Upper lobe of left lung (tissue), 6 donors: Measurements from ENCODE around the gene ADGRG1. TPM values are rescaled to one million over a fixed set of nuclear protein-coding genes. Genes with fewer than 3 reads are reported as not detected.

Experiments used
- ATAC-seq, 2 donors: fragments of 200-7000 bp; cut with Tn5 transposase; one replicate each; pipeline ENCODE4 v1.9.1; 2022; ENCODE audit warnings: mild to moderate bottlenecking in 2 of 2, moderate library complexity in 2 of 2; ENCODE audit not compliant: low FRiP score in 2 of 2
- DNase-seq, 2 donors: peaks; one replicate each; pipeline ENCODE4 v3.0.0-alpha.2; 2019 to 2020
- H3K27ac ChIP-seq, 4 donors: fragments of 200-600 bp; sonication (generic); one replicate each; pipeline ENCODE4 v1.5.1; 2016 to 2019
- H3K27me3 ChIP-seq, 4 donors: fragments of 200-600 bp; sonication (generic); one replicate each; pipeline ENCODE4 v1.5.1; 2017 to 2019
- H3K36me3 ChIP-seq, 4 donors: fragments of 200-600 bp; sonication (generic); one replicate each; pipeline ENCODE4 v1.5.1; 2016 to 2019
- H3K4me1 ChIP-seq, 4 donors: fragments of 200-600 bp; sonication (generic); one replicate each; pipeline ENCODE4 v1.5.1; 2018 to 2019
- H3K4me3 ChIP-seq, 4 donors: fragments of 200-600 bp; sonication (generic); one replicate each; pipeline ENCODE4 v1.5.1; 2017 to 2019; ENCODE audit warnings: mild to moderate bottlenecking in 2 of 4, moderate library complexity in 1 of 4
- H3K9me3 ChIP-seq, 4 donors: fragments of 200-600 bp; sonication (generic); one replicate each; pipeline ENCODE4 v1.5.1; 2018 to 2019
- CTCF ChIP-seq, 6 experiments: fragments of 450-650 bp in 4 of 6; fragments of 200-600 bp in 2 of 6; sonication (generic) in 2 of 6; IDR thresholded peaks; one replicate each; pipeline ENCODE4 v1.5.1; 2016 to 2019; ENCODE audit warnings: antibody characterized with exemption in 6 of 6
- EP300 ChIP-seq, 4 donors: sonication (generic); formaldehyde crosslinking; IDR thresholded peaks; one replicate each; pipeline ENCODE4 v1.5.1; 2017; ENCODE audit warnings: antibody characterized with exemption in 4 of 4, control low read depth in 2 of 4
- POLR2A ChIP-seq, 4 donors: fragments of 450-650 bp; IDR thresholded peaks; one replicate each; pipeline ENCODE4 v1.5.1; 2016 to 2017; ENCODE audit warnings: antibody characterized with exemption in 4 of 4, mild to moderate bottlenecking in 2 of 4
- POLR2AphosphoS5 ChIP-seq, 2 donors: sonication (generic); formaldehyde crosslinking; IDR thresholded peaks; one replicate each; pipeline ENCODE4 v1.5.1; 2017; ENCODE audit warnings: antibody characterized with exemption in 2 of 2
- WGBS, 2 donors: methylation state at CpG; one replicate each; pipeline ENCODE4 v1.1.5; 2017 to 2018; 5-methylcytosine and 5-hydroxymethylcytosine counted together
- total RNA-seq, 6 donors: library from RNA; depleted of rRNA in 4 of 6; stranded (reverse); fragments of >200 nt in 4 of 6; gene quantifications; one replicate each; pipeline versions ENCODE4 v1.1.0 to v1.2.1, GENCODE V29; 2016 to 2021
- donor health status: DM: no; HTN: no; CAD: no; lungs with moderate emphysema.
- donor health status: DM: no; HTN: yes; CAD: no; lungs with severe emphysema.

Gene ADGRG1
- total RNA-seq, 6 donors from 2014 or later: 34.6 to 89.3 (median 40.4) TPM

- no peaks in the 10 kb centered on the region for H3K9me3 ChIP-seq
- 61 to 84% methylated on average over 6 of the region's 6 CpGs for WGBS, 2 donors
- peaks cover 53 to 72% (median 60%) of the 10 kb centered on the region in 4 donors for H3K4me1 ChIP-seq
- peak overlapping the region; percentile 74 to 86 (median 83) for H3K27ac ChIP-seq
- DNase-seq (no peak), ATAC-seq (no peak)
- H3K36me3 ChIP-seq: peaks cover 0 to 5% (median 0%) of the 10 kb centered on the region in 4 donors
- H3K27me3 ChIP-seq: no peaks in the 10 kb centered on the region
- TF ChIP-seq CTCF (IDR thresholded peaks at IDR 0.05): no peak
- no peak for TF ChIP-seq POLR2AphosphoS5 (IDR thresholded peaks at IDR 0.05)
- TF ChIP-seq EP300 (IDR thresholded peaks at IDR 0.05): no peak
- TF ChIP-seq POLR2A (IDR thresholded peaks at IDR 0.05): no peak
- no peak overlapping the region for H3K4me3 ChIP-seq
Measured at GRCh38 chr16:57637965-57638364, 9.5 kb downstream of the ADGRG1 start.

- DNase-seq (no peak), ATAC-seq (no peak)
- no peak for TF ChIP-seq EP300 (IDR thresholded peaks at IDR 0.05)
- no peak for TF ChIP-seq POLR2AphosphoS5 (IDR thresholded peaks at IDR 0.05)
- no peak for TF ChIP-seq POLR2A (IDR thresholded peaks at IDR 0.05)
- TF ChIP-seq CTCF (IDR thresholded peaks at IDR 0.05): no peak
- 83 to 86% methylated on average over 2 of the region's 2 CpGs for WGBS, 2 donors
- Histone ChIP-seq H3K36me3 (peaks cover 0 to 5% (median 0%) of the 10 kb centered on the region in 4 donors), H3K27ac (peak overlapping the region; percentile 74 to 86 (median 83)), H3K4me3 (no peak overlapping the region), H3K9me3 (no peaks in the 10 kb centered on the region), H3K27me3 (no peaks in the 10 kb centered on the region), H3K4me1 (peaks cover 55 to 75% (median 64%) of the 10 kb centered on the region in 4 donors)
Measured at GRCh38 chr16:57638381-57638780, 10.0 kb downstream of the ADGRG1 start.

- H3K4me1 ChIP-seq: peaks cover 58 to 73% (median 69%) of the 10 kb centered on the region in 4 donors
- no peaks in the 10 kb centered on the region for H3K9me3 ChIP-seq
- H3K36me3 ChIP-seq: peaks cover 0 to 10% (median 0%) of the 10 kb centered on the region in 4 donors
- DNase-seq (no peak), ATAC-seq (no peak)
- WGBS, 2 donors: 52 to 59% methylated on average over 18 to 22 of the region's 23 CpGs
- no peaks in the 10 kb centered on the region for H3K27me3 ChIP-seq
- TF ChIP-seq POLR2AphosphoS5 (IDR thresholded peaks at IDR 0.05) (no peak), POLR2A (IDR thresholded peaks at IDR 0.05) (no peak), CTCF (IDR thresholded peaks at IDR 0.05) (no peak), EP300 (IDR thresholded peaks at IDR 0.05) (no peak)
- no peak overlapping the region for H3K4me3 ChIP-seq
- peak overlapping the region; percentile 74 to 86 (median 83) for H3K27ac ChIP-seq
Measured at GRCh38 chr16:57639172-57639887, 10.9 kb downstream of the ADGRG1 start.

GRCh38 chr16:57640185-57640584 lies 11.8 kb downstream of the ADGRG1 start:
- TF ChIP-seq POLR2A (IDR thresholded peaks at IDR 0.05) (no peak), EP300 (IDR thresholded peaks at IDR 0.05) (no peak)
- Histone ChIP-seq H3K36me3 (peaks cover 0 to 16% (median 0%) of the 10 kb centered on the region in 4 donors), H3K4me3 (no peak overlapping the region), H3K9me3 (no peaks in the 10 kb centered on the region), H3K27ac (peak overlapping the region in 3 of 4 donors; percentile 14 to 86 (median 83)), H3K27me3 (no peaks in the 10 kb centered on the region), H3K4me1 (peaks cover 57 to 70% (median 65%) of the 10 kb centered on the region in 4 donors)
- WGBS, 2 donors: 77% methylated on average over 9 of the region's 9 CpGs
- no peak for ATAC-seq
- DNase-seq: no peak

- no peaks in the 10 kb centered on the region for H3K27me3 ChIP-seq
- peaks cover 0 to 16% (median 0%) of the 10 kb centered on the region in 4 donors for H3K36me3 ChIP-seq
- TF ChIP-seq POLR2AphosphoS5 (IDR thresholded peaks at IDR 0.05): no peak
- no peak for TF ChIP-seq CTCF (IDR thresholded peaks at IDR 0.05)
- TF ChIP-seq POLR2A (IDR thresholded peaks at IDR 0.05): no peak
- no peak for TF ChIP-seq EP300 (IDR thresholded peaks at IDR 0.05)
- DNase-seq (no peak), ATAC-seq (no peak)
- H3K27ac ChIP-seq: peak overlapping the region in 3 of 4 donors; percentile 14 to 86 (median 38)
- WGBS, 2 donors: 61 to 68% methylated on average over 6 to 7 of the region's 8 CpGs
- H3K4me3 ChIP-seq: no peak overlapping the region
- no peaks in the 10 kb centered on the region for H3K9me3 ChIP-seq
- H3K4me1 ChIP-seq: peaks cover 59 to 74% (median 64%) of the 10 kb centered on the region in 4 donors
Measured at GRCh38 chr16:57640612-57641011, 12.2 kb downstream of the ADGRG1 start.
